Fibroblast of mammary gland (primary cell): ENCODE measurements around the gene ZNF423.

ENCODE experiments used
- DNase-seq: peaks from one replicate; pipeline ENCODE4 v3.0.0-alpha.2; 2010; ENCODE audit warnings: low read depth
- H3K4me3 ChIP-seq: 2 replicates; pipeline ENCODE4 v1.5.1; 2011; ENCODE audit warnings: low read depth, mild to moderate bottlenecking, low read length, moderate library complexity; ENCODE audit not compliant: control insufficient read depth
- CTCF ChIP-seq: conservative IDR thresholded peaks from 2 replicates; pipeline ENCODE4 v1.5.1; 2011; ENCODE audit warnings: low read depth, low read length, inconsistent platforms; ENCODE audit not compliant: control insufficient read depth, insufficient read depth

Gene ZNF423

GRCh38 chr16:49502136-49502881, 353.6 kb downstream of the ZNF423 start:
- TF ChIP-seq CTCF = no peak
- no peak for DNase-seq
- no peak overlapping the region for H3K4me3 ChIP-seq

GRCh38 chr16:49499869-49500610, 355.9 kb downstream of the ZNF423 start:
- DNase-seq = no peak
- H3K4me3 ChIP-seq = no peak overlapping the region
- no peak for TF ChIP-seq CTCF

DNA sequence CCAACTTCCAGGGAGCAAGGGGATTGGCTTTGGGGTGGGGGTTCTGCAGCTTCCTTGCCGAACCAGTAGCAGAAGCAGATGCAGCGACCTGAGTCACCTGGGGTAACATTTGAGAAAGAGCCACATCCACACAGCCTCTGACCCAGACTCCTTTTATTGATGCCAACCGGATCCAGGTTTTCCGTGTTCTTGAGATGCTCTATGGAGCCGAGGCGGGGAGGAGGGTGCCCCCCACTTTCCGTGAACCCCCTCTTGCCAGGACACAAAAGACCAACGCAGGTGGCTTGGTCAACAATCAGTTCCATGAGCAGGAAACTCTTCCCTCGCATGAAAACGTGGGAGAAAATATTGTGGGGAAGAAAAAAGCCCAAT, 356.5 kb downstream of the ZNF423 start:
- no peak for TF ChIP-seq CTCF
- no peak for DNase-seq
- H3K4me3 ChIP-seq = no peak overlapping the region

- DNase-seq = no peak
- H3K4me3 ChIP-seq = no peak overlapping the region
- TF ChIP-seq CTCF = no peak
Observed at GRCh38 chr16:49498666-49499413, 357.1 kb downstream of the ZNF423 start.

- no peak for DNase-seq
- TF ChIP-seq CTCF = no peak
- no peak overlapping the region for H3K4me3 ChIP-seq
Observed at GRCh38 chr16:49498264-49498663, 357.6 kb downstream of the ZNF423 start.

GRCh38 chr16:49497466-49497865, 358.4 kb downstream of the ZNF423 start:
- TF ChIP-seq CTCF = no peak
- H3K4me3 ChIP-seq = no peak overlapping the region
- no peak for DNase-seq
